DOHH2 (cell line): Measurements from ENCODE around the gene SMARCA4.

Experiments
- EZH2phosphoT487 ChIP-seq: fragments of 200-600 bp; sonication (generic); IDR thresholded peaks from 2 replicates; pipeline ENCODE4 v1.6.1; 2017; ENCODE audit warnings: borderline replicate concordance, mild to moderate bottlenecking, antibody characterized with exemption, low read length, moderate library complexity, mixed read lengths
- TF ChIP-seq, protein P1 (sequence below): fragments of 200-600 bp; sonication (generic); IDR thresholded peaks from one replicate; pipeline ENCODE4 v1.5.1; 2014; ENCODE audit warnings: antibody characterized with exemption, mild to moderate bottlenecking, low read depth, low read length; ENCODE audit not compliant: poor library complexity, severe bottlenecking

DNA sequence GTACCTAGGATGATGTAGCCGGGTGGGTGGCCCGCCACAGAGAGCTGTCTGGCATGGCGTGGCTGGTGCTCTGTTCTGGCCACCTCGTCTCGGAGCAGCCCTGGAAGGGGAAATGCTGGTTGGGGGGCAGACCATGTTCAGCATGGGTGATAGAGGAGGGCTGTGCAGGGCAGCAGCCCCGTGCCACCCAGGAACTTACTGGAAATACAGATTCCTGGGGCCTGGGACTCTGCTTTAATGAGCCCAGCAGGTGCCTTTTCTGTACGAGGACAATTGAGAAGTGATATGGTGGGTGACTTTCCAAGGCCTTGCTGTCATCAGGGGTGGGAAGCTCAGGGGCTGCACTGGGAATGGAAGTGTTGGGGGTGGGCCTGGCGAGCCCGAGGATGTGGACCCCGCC lies 24.7 kb downstream of the SMARCA4 start:
- no peak for TF ChIP-seq EZH2phosphoT487
- TF ChIP-seq, protein P1, sequence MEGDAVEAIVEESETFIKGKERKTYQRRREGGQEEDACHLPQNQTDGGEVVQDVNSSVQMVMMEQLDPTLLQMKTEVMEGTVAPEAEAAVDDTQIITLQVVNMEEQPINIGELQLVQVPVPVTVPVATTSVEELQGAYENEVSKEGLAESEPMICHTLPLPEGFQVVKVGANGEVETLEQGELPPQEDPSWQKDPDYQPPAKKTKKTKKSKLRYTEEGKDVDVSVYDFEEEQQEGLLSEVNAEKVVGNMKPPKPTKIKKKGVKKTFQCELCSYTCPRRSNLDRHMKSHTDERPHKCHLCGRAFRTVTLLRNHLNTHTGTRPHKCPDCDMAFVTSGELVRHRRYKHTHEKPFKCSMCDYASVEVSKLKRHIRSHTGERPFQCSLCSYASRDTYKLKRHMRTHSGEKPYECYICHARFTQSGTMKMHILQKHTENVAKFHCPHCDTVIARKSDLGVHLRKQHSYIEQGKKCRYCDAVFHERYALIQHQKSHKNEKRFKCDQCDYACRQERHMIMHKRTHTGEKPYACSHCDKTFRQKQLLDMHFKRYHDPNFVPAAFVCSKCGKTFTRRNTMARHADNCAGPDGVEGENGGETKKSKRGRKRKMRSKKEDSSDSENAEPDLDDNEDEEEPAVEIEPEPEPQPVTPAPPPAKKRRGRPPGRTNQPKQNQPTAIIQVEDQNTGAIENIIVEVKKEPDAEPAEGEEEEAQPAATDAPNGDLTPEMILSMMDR, result no peak
